ENCODE data around the gene CAPN14.

The CAPN14 gene

DNA sequence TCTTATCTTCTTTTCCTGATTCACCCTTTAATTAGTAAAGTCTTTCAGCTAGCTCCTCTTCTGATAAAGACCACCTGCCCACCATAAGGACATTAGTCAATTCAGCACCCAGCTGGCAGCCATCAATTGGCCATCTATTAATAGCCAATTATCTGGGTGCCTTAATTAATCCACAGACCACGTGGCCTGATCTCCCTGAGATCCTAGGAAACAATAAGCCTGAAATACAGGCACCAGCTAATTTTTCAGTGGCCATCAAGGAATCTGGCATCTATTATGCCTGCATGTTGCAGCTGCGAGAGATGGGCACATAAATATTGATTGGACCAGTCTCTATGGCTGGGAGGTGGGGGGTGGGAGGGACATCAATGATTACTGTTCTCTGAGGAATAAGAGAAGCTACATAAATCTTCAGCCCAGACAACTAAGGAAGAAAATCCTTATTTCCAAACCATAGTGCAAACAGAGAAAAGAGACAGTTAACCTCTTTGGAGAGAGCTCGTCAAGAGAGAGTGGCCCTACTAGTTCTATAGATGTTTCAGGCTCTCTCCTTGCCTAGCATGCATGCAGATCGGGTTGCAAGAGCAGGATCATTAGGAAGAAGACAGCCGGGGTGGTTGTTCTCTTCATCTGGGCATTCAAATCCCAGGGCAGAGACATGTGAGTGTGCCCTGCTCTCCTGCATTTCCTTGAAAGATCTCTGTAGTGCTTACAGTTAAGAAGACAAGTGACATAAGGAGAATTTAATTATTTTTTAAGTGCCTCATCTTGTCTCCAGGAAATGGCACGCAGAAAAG lies 87.7 kb downstream of the CAPN14 start:
- TF ChIP-seq, protein P1, sequence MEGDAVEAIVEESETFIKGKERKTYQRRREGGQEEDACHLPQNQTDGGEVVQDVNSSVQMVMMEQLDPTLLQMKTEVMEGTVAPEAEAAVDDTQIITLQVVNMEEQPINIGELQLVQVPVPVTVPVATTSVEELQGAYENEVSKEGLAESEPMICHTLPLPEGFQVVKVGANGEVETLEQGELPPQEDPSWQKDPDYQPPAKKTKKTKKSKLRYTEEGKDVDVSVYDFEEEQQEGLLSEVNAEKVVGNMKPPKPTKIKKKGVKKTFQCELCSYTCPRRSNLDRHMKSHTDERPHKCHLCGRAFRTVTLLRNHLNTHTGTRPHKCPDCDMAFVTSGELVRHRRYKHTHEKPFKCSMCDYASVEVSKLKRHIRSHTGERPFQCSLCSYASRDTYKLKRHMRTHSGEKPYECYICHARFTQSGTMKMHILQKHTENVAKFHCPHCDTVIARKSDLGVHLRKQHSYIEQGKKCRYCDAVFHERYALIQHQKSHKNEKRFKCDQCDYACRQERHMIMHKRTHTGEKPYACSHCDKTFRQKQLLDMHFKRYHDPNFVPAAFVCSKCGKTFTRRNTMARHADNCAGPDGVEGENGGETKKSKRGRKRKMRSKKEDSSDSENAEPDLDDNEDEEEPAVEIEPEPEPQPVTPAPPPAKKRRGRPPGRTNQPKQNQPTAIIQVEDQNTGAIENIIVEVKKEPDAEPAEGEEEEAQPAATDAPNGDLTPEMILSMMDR (IDR thresholded peaks at IDR 0.05; ENCODE audit: low read depth, low read length, missing control alignments): no peak
- H3K4me3 ChIP-seq (ENCODE audit: low read depth, low read length): no peak overlapping the region
- no peak for DNase-seq (ENCODE audit: low read depth)

DNA sequence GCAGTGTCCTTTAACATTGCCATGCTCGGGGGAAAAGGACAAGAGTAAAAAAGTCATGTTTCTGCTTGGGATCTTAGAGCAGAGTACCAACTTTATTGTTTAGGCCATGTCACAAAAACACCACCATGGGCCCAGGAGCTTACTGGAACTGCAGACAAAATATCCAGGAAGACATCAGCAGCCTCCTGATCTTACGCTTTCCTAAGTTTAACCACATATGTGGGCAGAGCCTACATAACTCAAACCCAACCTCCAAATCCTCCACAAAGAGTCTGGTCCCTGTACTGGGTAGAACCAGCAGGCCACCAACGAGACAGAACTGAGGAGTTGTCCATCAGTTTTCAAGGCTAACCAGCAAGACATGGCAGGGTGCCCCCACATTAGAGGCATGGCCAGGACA lies 89.4 kb downstream of the CAPN14 start:
- no peak for DNase-seq (ENCODE audit: low read depth)

DNA sequence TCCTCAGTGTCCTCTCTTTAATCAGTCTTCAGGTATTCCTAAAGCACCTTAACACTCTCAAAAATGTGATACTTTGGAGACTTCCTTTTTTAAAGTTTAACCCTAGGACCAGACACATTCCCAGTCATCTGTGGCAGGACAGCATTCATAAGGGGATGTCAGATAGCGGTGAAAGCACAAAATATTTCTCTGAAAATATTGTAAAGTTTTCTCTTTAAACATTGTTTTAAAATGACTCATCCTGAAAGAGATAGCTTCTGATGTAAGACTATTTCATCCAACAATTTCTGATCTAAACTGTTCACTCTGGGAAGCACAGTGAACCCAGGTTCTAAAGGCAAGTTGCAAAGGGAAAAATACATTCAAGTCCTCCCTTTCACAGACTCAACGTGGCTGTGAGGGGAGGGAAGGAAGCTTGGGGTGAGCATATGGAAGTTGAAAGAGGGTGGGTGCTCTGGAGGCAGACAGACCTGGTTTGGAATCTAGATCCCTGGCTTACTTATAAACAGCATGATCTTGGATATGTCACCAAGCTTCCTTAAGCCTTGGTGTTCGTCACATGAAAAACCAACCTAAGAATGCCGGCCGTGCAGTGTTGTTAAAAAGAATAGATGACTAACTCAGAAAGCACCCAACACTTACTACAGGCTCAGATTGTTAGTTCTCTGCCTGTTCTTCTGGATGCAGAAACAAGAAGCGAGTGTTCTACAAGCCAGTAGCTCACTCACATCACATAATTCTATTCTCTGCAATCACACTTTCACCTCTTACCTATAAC lies 91.2 kb downstream of the CAPN14 start:
- H3K4me3 ChIP-seq (ENCODE audit: low read depth, low read length): no peak overlapping the region
- no peak for DNase-seq (ENCODE audit: low read depth)
- TF ChIP-seq, protein P1 (IDR thresholded peaks at IDR 0.05; ENCODE audit: low read depth, low read length, missing control alignments): no peak

More for the DNA sequence above, 89.4 kb downstream of the CAPN14 start:
- no peak overlapping the region for H3K4me3 ChIP-seq (ENCODE audit: low read depth, low read length)
- TF ChIP-seq, protein P1 (IDR thresholded peaks at IDR 0.05; ENCODE audit: low read depth, low read length, missing control alignments): no peak

GRCh38 chr2:31124904-31125303 lies 92.4 kb downstream of the CAPN14 start:
- no peak overlapping the region for H3K4me3 ChIP-seq (ENCODE audit: low read depth, low read length)
- no peak for DNase-seq (ENCODE audit: low read depth)
- TF ChIP-seq, protein P1 (IDR thresholded peaks at IDR 0.05; ENCODE audit: low read depth, low read length, missing control alignments): no peak
